ENCODE data around the gene PTBP3. TPM values are rescaled to one million over a fixed set of nuclear protein-coding genes. Genes with fewer than 3 reads are reported as not detected.

Gene PTBP3, protein sequence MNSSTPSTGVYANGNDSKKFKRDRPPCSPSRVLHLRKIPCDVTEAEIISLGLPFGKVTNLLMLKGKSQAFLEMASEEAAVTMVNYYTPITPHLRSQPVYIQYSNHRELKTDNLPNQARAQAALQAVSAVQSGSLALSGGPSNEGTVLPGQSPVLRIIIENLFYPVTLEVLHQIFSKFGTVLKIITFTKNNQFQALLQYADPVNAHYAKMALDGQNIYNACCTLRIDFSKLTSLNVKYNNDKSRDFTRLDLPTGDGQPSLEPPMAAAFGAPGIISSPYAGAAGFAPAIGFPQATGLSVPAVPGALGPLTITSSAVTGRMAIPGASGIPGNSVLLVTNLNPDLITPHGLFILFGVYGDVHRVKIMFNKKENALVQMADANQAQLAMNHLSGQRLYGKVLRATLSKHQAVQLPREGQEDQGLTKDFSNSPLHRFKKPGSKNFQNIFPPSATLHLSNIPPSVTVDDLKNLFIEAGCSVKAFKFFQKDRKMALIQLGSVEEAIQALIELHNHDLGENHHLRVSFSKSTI
- total RNA-seq = 33.6 and 38.3 TPM in 2 replicates

DNA sequence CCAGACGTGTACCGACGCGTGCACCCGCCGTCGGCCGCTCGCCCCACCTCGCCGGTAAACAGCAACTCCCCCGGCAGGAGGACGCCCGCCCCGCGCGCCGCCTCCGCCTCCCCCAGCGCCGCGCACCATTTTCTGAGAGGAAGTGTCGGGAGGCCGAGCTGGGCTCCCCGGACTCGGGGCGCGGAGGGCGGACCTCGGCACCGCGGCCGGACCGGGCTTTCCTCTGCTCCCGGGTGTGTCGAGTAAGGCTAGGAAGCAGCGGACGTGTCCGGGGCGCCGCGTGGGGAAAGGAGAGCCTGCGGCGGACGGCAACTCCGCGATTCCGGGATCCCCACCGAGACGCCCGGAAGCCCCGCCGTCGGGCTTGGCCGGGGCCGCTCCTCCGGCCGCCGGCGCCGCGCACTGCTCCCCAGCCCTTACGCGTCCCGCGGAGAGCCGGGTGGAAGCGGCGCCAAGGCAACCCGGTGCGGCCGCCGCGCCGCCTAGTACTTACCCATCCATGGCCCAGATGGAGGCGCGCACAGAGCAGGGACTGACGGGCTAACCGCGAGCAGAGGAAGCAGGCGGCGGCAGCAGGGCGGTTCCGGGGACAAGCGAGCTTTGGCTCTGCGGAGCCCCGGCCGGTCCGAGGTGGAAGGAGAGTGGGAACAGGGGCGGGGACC is at the start of gene PTBP3:
TSS of gene PTBP3 (minus strand) at position 643 of the 662 bp plus-strand sequence. CDS start 35,754 bp downstream, outside the sequence.

DNA sequence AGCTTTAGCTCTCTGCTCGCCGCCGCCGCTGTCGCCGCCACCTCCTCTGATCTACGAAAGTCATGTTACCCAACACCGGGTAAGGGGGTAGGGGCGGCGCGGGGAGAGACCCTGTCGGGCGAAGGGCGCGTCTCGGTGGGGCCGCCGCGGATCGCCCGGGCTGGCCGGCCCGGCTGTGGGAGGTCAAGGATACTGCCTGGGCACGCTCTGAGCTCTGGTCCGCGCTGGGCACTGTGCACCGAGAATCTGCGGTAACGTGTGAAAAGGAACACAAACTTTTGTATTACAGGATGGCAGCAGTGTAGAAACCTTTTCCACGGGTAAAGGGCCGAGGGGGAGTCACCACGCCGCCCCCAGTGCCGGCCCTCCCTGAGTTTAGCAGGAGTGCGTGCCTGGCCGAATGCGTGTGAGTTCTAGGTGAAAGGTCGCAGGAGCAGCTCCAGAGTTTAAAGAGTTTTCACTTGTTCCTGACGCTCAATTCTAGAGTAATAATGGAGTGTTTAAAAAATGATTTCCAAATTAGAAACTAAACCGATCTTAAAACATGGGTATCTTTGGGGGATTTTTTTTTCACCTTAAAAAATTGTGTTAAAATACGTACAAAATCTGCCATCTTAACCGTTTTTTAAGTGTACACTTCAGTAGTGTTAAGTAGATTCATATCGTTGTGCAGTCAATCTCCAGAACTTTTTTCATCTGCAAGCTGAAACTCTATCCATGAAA is 46.8 kb upstream of the PTBP3 start, which contains the start of gene HSDL2:
TSS of gene HSDL2 (plus strand) at position 7 of the 723 bp plus-strand sequence. CDS start at position 63, 56 bp downstream.

DNA sequence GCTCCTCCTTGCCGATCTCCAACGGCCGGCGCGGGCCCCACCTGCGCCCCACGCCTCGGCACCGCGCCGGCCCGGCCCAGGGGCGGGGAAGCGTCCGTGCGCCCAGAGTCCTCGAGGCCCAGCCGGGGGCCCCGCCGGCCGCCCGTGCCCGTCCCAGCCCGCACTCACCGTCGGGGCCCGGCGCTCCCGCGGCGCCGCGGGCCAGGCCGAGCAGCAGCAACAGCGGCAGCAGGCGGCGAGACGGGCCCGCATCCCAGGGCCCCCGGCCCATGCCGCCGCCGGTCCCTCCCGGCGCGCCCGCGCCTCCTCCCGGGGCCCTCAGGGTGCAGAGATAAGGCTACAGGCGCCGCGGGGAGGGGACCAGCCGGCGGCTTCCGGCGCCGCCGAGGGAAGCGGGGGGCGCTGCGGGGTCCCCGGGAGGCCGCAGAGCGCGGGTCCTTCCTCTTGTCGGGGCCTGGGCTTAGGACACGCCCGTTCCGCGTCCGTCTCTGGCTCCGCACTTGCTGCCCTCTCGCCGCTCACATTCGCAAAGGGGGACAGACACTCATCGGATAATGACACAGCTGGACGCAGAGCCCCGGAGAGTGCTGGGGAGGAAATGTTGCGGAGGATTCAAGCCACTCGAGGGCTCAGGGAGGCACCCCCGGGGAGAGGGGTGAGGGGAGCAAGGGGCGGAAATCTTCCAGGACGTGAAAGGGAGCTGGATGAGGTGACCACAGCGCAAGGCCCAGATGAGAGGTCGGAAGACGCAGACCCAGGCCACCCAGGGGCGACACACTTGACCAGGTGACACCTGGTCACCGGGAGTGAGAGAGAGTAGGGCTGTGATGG is 158.2 kb downstream of the PTBP3 start, which contains the start of gene SUSD1:
TSS of gene SUSD1 (minus strand) at position 333 of the 831 bp plus-strand sequence. CDS start at position 271, 62 bp downstream.

Other genes starting within 250 kb of the PTBP3 start
- gene SUSD1, start 158.3 kb downstream of the PTBP3 start, total RNA-seq = 4.9 and 17.9 TPM in 2 replicates
- 22.1 and 29.5 TPM in 2 replicates for gene HSDL2, start 46.5 kb upstream of the PTBP3 start, total RNA-seq
- gene KIAA1958, start 153.2 kb upstream of the PTBP3 start, total RNA-seq = 0.12 and 0.77 TPM in 2 replicates

Data from pericardium fibroblast (primary cell).